Suppressor macrophage treated with lipopolysaccharide for 1 hour (primary cell): ENCODE results near the gene GDA.
"Not testable (repeated sequence)": the region's sequence is repeated elsewhere in the genome, so short reads cannot be mapped to it uniquely, and the experiment has no call there.

Experiments used
- DNase-seq, 3 donors: peaks; one replicate each; pipeline ENCODE4 v3.0.0-alpha.2; 2020 to 2022

The GDA gene

DNA sequence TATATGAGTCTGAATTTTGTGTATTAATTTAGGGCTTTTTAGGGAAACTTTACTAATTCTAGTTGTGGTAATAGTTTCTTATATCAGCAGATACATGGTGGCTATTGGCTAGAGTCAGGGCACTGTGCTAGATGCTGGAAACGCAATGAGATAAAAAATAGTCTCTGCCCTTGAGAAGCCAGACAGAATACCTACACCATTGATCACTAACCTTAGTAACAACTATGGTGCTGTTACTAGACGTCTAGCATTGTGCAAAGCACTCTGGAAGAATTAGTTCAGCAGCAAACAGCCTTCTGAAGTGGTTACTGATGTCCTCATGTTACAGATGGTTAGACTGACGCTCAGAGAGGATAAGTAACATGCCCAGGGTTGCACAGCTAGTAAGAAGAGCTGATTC is 61.8 kb downstream of the GDA start:
- DNase-seq = no peak

DNA sequence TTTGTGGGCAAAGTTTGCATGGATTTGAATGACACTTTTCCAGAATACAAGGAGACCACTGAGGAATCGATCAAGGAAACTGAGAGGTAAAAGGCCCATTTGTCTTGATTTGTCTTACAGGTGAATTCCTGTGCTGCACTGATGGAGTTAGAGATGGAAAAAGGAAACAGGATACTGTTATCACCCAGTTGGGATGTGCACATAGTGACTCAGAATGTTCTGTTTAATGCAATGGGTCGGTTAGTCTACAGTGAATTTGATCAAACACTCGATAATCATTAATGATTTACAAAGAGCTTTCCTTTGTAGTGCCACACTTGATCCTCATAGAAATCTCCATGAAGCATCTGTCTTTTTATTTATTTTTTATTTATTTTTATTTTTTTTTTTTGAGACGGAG is 64.7 kb downstream of the GDA start:
- no peak for DNase-seq

DNA sequence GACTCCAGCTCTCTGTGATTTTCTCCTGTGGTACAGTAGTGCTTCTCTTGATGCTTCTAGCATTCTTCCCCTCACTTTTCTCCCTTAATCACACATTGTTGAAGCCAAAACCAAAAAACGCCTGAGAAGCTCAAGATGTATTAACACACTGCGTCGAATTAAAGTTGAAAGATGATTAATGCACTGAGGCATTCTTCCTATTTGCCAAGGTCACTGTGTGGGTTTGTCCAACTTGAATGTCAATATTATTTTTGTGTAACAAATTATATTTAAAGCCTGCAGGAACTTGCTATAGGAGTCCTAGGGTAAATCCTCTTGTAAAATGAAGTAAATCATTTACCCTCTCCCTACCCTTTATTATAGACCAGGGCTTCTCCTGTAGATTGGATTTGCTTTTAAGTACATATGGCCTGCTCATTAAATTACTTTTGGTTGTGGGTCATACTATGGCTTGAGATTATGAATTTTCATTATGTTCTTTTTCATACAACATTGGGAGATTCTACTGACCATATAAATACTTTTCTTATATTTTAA is 68.1 kb downstream of the GDA start:
- DNase-seq = no peak

DNA sequence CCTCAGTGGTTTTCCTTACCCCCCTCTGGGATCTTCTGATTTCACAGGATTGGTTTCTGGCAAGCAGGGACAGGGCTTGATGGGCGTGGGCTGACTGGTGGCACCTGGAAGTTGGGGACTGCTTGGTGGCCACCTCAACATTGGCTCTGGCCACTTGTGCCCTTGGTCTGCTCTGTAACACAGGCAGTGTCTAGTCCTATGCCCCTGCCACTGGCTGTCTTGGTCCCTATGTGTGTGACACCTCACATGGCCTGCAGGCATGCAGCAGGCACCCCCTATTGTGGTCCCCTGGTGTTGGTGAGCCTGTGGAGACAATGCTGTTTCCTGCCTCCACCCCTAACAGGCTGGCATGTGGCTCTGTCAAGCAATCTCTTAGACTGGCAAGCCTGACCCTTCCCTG is 71.3 kb downstream of the GDA start:
- DNase-seq = no peak

DNA sequence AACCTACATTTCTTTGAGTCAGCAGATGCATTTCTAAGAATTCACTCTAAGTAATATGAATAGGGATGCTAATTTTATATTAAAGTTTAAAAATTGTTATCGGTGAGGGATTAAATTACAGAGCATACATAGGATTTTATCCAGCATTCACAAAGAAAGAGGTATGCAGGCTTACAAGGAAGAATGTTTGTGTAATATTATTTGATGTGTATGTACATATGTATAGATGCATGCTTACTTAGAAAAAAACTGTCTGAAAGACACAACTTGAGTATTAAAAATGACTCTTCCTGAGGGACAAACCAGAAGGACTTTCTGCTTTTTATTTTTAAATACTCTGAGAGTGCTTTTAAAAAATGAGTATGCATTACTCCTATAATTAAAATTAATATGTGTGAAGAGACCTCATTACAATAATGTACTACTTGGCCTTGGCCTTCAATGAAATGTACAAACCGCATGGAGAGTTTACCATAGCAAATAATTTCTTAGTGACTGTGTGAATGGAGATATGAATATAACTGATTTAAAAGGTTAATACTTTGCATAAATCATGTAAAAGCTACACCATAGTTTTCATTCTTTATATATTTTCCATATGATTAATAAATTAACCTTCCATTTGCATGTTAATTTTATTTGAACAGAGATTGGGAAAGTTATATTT is 77.0 kb downstream of the GDA start:
- DNase-seq = no peak

DNA sequence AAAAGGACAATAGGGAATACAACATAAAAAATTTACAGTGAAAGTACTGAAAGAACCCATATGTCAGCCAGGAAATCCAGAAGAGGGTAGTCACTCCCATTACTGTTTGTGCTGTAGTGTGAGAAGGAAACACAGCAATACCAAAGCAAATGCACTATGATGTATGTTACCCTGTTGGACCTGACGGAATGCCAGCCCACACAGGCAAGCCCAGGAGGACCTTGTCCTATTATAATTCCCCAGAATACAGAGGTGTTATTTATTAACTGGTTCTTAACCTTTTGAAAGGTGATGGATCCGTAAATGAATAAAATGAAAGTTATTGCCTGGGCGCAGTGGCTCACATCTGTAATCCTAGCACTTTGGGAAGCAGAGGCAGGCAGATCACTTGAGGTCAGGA is 79.0 kb downstream of the GDA start:
- no peak for DNase-seq

DNA sequence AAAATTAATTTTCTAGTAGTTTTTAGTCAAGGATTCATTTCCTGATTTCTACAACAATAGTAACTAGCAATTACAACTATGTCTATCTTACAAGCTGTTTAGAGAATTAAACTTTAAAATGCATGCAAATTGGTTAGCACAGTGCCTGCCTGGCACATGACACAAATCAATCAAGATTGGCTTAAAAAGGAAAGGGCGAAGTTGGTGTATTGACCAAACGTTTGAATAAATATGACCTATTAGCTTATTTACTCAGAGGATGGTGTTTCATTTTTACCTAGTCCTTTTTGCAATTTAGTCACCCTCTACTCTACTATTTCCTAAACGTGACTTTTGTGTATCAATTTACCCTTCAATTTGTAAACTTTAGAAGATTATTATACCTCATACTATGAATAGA is 83.5 kb downstream of the GDA start:
- no peak for DNase-seq

DNA sequence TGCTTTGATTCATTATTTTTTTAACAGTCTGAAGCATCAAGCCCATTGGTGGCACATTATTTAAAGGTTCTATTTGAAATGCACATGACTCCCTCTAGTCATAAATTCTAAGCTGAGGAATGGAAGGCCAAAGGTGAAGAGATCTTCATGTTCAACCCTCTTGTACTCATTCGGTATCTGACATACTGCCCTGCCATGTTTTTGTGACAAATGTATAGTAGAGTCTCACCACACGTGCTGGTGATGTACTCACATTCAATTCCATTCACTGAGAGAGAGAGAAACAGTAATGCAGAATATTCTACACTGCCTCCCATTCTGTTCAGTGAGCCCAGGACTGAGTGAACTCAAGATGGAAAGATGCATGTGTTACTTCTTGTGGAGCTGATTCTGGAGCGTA is 98.3 kb downstream of the GDA start:
- DNase-seq = no peak

DNA sequence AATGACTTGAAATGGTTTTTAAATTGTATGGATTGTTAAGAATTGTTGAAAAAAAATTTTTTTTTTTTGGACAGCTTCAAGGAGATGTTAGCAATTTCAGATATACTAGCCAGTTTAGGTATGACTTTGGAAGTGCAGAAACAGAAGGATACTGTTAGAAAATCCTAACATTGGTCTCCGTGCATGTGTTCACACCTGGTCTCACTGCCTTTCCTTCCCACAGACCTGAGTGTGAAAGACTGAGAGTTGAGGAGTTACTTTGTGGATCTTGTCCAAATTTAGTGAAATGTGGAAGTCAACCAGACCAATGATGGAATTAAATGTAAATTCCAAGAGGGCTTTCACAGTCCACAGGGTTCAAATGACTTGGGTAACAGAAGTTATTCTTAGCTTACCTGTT is 102.3 kb downstream of the GDA start:
- DNase-seq = no peak

DNA sequence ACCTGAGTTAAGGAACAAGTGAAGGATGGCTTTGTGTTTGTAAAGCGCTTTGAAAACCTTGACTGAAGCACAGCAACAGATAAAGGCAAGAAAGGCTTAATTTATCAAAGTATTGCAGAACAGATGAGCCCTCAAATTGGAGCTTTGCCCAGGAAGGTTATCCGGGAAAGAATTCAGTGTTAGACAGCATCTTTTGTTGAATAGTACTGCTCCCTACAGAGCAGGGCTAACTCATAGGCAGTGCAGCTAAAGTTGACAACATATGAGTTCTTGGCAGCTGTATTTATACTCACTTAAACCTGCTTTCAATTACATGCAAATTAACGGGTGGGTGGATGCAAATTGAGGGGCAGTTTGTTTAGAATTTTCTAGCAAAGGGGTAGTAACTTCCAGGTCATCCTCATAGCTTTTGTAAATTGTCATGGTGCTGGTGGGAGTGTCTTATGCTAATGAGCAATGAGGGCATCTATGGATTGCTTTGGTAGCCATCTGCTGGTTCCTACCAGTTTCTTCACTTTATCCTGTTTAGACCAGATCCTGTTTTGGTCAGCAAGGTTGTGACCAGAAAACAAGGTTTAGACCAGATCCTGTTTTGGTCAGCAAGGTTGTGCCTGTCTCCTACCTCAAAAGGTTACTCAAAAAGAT is 105.8 kb downstream of the GDA start:
- no peak for DNase-seq

DNA sequence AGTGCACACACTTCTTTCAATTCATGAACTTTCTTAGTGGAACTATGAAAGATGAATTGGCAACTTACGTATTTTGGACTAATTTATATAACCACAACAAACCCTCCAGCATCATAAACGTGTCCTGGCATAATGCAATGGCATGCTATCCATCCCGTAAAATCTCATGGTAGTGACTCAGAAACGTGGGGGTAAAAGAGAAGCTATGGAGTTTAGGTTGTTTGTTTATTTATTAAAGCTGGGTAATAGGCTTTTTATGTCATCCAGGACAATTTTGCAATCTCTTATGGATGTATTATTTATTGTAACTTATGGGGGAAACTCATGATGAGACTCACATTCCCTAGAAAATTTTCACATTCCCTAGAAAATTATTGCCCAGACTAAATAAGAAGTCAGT is 106.3 kb downstream of the GDA start:
- no peak for DNase-seq

DNA sequence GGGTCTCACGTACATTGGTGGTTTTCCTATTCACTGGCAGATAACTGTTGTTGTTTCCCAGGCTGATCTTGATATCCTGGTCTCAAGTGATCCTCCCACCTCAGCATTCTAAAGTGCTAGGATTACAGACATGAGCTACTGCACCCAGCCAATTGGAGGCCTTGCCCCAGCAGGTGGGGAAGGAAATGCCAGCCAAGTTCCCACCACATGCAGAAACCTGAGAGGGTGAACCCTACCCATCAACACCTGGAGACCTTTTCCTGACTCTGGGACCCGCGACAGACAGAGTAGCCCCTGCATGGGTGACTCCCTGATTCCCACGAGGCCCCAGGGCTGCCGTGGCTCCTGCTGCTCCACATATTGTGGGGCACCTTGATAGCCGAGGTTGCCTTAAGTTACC is 107.7 kb downstream of the GDA start:
- no peak for DNase-seq

DNA sequence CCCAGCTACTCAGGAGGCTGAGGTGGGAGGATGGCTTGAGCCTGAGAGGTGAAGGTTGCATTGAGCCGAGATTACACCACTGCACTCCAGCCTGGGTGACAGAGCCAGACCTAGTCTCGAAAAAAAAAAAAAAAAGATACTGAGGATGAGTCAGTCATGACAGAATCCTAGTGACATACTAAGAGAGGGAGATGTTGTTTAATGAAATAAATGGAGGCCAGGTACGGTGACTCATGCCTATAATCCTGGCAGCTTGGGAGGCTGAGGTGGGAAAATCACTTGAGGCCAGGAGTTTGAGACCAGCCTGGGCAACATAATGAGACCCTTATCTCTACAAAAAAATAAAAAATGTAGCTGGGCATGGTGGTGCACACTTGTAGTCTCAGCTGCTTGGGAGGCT is 108.6 kb downstream of the GDA start:
- DNase-seq = no peak

DNA sequence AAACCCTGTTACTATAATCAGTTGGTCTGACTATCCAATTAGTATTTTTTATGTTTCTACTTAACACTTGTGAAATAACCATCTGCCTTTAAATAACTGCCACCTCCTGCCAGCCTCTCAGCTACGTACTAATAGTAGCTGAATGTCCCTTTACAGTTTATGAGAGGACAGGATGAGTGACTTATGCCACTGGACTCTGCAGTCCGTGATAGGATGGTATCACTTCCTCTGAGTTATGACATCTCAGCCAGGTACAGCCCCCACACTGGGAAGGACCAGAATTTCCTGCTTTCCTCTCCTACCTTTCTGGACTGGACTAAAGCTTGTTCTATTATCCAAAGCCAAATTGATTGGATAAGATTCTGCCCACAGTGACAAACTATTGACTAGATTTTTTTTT is 112.8 kb downstream of the GDA start:
- no peak for DNase-seq

DNA sequence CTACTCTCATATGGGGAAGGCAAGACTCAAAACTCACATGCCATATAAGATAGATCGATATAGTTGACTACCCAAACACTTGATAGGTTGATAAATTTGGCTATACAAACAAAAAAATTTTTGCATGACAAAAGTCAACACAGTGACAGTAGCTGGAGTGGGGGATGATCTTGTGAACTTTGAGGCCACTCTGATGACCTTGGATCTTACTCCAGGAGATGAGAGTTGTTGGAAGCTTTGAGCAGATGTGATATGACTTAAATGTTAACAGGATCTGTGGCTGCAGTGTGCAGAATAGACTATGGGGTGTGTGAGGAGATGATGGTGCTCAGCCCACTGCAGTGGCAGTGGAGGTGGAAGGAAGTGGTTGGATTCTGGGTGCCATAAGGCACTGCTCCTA is 114.3 kb downstream of the GDA start:
- DNase-seq = no peak

DNA sequence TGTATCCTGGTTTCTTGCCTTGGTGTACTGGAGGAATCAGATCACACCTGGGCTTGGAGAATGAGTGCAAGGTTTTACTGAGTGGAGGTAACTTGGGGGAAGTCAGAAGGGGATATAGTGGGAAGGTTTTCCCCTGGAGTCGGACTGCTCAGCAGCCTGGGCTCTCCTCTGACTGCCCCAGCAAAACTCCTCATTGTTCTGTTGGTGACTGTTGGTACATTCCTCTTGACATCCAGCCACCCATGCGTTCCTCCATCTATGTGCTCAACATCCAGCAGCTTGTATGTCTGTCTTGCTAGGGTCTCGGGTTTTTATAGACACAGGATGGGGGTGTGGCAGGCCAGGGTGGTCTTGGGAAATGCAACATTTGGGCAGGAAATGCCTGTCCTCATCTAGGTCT is 119.7 kb downstream of the GDA start:
- DNase-seq = no peak

DNA sequence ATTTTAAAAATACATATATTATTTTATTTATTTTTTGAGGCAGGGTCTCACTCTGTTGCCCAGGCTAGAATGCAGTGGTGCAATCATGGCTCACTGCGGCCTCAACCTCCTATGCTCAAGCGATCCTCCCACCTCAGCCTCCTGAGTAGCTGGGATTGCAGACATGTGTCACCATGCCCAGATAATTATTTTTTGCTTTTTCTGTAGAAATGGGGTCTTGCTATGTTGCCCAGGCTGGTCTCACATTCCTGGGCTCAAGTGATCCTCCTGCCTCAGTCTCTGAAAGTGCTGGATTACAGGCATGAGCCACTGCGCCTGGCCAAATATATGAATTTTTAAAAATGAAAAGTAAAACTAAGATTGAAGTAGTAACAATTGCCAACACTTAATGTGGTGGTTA is 121.1 kb downstream of the GDA start:
- DNase-seq = not testable (repeated sequence)

DNA sequence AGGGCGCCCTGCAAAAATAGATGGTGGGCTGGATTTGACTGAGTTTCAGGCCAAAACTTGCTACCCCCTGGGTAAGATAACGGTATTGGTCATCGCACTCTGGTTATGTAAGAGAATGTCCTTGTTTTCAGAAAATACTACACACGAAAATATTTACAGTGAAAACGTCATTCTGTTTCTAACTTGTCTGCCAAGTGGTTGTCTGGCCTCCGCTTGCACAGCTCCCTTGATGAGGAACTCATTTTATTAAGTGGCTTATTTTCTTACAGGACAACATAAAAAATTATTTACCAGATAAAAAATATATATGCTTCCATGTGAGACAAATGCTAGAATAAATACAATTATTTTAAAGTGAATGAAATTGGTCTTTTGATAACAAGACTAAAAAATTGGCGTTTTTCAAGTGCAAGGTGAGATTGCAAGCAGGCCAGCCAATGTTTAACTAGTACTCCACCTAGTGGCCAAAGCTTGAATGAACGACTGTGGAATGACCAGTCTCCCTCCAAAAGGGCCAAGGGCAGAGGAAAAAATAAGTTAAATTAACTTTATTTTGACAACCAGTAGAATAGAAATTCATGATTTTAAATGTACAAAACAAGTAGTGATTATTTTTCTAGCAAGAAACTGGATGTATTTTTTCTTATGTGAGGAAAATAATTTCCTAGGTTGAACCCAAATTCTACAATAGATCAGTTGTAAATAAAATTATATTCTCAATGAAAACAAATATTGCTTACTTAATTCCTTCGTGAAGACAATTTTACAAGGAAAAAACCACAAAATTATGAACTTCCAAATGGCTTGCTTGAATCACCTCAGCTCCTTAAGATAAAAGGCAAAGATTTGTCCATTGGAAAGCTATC is 122.6 kb downstream of the GDA start:
- peak; percentile 73 to 82 (median 77) for DNase-seq

DNA sequence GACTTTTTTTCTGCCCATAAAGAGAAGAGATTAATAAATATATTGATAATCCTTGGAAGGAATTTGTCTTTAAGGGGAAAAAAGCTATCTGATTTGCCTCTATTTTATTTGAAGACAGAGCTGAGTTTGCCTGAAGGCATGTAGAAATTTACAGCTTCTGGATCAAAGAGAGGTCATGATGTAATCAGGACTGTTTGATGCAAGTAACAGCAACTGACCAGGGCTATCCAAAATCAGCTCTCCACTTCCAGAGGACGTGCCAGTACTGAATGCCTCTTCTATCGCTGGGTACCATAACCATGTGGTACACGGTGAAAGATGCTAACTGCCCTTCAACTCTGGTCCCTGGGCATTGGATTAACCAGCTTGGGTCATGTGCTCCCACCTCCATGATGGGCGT is 125.2 kb downstream of the GDA start:
- no peak for DNase-seq

DNA sequence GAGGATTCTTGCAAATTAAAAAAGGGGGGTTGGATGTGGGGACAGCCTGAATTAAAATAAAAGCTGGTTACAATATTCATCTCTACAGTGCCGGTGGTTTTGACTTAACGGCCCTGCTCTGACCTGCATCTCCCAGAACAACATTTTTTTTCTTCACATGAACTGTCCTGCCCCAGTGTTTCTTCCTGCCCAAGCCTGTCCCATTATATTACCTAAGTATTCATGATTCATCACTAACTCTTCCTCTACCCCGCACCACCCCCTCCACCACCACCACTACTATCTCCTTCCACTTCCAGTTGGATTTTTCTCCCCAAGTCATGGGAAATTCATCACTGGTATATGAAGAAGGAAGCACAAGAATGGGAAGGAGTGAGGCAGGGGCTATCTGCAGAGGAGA is 125.7 kb downstream of the GDA start:
- peak in 1 of 3 donors; percentile 24 for DNase-seq

DNA sequence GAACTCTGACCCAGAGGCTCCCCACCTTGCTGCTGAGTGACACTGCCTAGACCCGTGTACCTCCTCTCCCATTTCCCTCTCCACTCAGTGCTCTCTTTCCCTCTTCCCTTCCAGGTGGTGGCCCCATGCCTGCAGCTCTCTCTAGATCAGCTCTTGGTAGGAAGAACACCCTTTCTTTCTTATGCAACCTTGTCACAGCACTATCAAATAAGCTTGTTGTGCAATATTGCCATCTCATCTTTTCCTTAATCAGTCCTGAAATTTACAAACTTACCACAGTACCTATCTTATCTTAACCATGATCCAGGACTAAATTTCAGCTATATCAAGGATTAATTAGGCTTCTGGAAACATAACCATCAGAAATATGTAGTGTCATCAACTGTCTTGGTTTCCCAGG is 127.2 kb downstream of the GDA start:
- DNase-seq = no peak

DNA sequence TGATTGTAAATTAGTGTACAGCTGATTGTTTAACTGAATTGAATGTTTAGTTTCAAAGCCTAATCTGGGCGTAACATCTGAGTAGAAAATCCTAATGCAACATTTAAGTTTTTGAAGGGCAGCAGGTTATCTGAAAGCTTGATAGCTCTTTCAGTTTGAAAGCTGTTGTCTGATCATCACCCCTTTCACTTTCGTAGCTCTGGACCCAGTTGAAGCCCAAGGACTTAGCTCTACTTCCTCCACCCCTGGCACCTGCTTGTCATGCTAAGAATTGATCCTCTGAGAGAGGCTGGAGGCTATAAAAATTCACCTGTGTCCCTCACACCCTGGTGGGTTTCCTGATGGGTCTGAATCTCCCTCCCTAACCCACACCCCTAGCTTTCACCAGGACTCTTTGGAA is 129.7 kb downstream of the GDA start:
- DNase-seq = no peak

DNA sequence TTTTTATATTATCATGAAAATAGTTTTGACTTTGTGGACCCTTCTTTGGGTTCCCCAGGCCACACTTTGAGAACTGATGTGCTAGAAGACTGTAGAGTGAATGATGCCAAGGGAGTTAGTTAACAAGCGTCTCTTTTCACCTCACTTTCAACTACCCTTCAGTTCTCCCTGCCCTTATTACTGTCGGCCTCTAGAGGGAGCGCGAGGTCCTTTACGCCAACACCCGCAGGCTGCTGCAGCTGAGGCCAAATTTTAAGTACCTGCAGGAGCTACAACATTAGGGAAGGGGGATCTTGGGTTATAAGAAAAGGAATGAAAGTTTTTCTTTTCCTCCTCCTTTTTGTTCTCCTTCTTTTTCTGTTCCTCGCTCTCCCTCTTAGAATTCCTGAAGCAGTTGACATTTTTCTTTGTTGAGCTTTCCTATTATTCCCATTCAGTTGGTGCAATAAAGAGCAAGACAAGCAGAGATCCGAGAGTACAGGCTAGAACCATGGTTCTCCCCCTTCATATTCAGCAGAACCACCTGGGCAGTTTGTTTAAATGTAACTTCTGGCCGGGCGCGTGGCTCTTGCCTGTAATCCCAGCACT is 131.8 kb downstream of the GDA start:
- peak; percentile 68 to 81 (median 81) for DNase-seq
